ENCODE data around the gene PLEKHA4. TPM values are rescaled to one million over a fixed set of nuclear protein-coding genes. Genes with fewer than 3 reads are reported as not detected.

The PLEKHA4 gene
- total RNA-seq, 1 experiment from 2014 or later, result 14.8 TPM

GRCh38 chr19:48818234-48818820 is 50.1 kb downstream of the PLEKHA4 start (continued):
- TF ChIP-seq STAT6 (CRISPR knock-in tag; conservative IDR thresholded peaks at IDR 0.05; ENCODE audit: low read depth) (no peak), ZNF317 (CRISPR knock-in tag; IDR thresholded peaks at IDR 0.05; ENCODE audit: borderline replicate concordance, low read depth) (no peak), ATF3 (CRISPR knock-in tag; conservative IDR thresholded peaks at IDR 0.05) (no peak), OVOL2 (CRISPR knock-in tag; IDR thresholded peaks at IDR 0.05; ENCODE audit: borderline replicate concordance) (no peak), ZNF281 (CRISPR knock-in tag; IDR thresholded peaks at IDR 0.05) (no peak), PRRX2 (CRISPR knock-in tag; IDR thresholded peaks at IDR 0.05) (no peak), CREB1 (CRISPR knock-in tag; IDR thresholded peaks at IDR 0.05) (no peak), CREM (CRISPR knock-in tag; IDR thresholded peaks at IDR 0.05) (no peak), ATF6 (CRISPR knock-in tag; IDR thresholded peaks at IDR 0.05) (no peak), ATF1 (CRISPR knock-in tag; IDR thresholded peaks at IDR 0.05) (no peak), TCF7 (CRISPR knock-in tag; IDR thresholded peaks at IDR 0.05; ENCODE audit: low read depth) (no peak)
- TF ChIP-seq, protein P1, sequence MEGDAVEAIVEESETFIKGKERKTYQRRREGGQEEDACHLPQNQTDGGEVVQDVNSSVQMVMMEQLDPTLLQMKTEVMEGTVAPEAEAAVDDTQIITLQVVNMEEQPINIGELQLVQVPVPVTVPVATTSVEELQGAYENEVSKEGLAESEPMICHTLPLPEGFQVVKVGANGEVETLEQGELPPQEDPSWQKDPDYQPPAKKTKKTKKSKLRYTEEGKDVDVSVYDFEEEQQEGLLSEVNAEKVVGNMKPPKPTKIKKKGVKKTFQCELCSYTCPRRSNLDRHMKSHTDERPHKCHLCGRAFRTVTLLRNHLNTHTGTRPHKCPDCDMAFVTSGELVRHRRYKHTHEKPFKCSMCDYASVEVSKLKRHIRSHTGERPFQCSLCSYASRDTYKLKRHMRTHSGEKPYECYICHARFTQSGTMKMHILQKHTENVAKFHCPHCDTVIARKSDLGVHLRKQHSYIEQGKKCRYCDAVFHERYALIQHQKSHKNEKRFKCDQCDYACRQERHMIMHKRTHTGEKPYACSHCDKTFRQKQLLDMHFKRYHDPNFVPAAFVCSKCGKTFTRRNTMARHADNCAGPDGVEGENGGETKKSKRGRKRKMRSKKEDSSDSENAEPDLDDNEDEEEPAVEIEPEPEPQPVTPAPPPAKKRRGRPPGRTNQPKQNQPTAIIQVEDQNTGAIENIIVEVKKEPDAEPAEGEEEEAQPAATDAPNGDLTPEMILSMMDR (IDR thresholded peaks at IDR 0.05), result no peak
- TF ChIP-seq, protein P2, sequence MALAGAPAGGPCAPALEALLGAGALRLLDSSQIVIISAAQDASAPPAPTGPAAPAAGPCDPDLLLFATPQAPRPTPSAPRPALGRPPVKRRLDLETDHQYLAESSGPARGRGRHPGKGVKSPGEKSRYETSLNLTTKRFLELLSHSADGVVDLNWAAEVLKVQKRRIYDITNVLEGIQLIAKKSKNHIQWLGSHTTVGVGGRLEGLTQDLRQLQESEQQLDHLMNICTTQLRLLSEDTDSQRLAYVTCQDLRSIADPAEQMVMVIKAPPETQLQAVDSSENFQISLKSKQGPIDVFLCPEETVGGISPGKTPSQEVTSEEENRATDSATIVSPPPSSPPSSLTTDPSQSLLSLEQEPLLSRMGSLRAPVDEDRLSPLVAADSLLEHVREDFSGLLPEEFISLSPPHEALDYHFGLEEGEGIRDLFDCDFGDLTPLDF (CRISPR knock-in tag; IDR thresholded peaks at IDR 0.05), result no peak

DNA sequence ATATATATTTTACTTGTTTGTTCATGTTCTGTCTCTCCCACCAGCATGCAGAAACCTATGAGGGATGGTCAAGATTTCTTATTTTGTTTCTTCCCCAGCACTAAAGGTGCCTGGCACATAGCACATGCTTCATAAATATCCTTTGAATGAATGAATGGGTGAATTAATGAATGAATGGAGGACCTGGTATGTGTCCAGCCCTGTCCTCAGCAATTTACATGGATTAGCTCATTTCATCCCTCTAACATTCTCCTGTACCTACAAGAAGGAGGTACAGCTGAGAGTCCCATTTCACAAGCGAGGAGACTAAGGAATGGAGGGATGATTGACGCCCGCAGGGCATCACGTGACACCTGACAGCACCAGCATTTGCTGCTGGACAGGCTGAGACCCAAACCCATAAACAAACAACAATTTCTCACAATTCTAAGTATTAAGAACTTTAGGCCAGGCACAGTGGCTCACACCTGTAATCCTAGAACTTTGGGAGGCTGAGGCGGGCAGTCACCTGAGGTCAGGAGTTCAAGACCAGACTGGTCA is 50.8 kb downstream of the PLEKHA4 start:
- ChIA-PET CTCF (interaction anchor here (3.6 kb wide), 1 partner anchor 9 kb away, joined by 24 read pairs; no protein-coding TSS in a partner anchor), POLR2A (no interaction called here)
- H3K36me3 Mint-ChIP-seq, result no peaks in the 10 kb centered on the region
- peaks cover 17% of the 10 kb centered on the region for H3K4me1 Mint-ChIP-seq
- DNase-seq (ENCODE audit: low spot score) (no peak), ATAC-seq (no peak)
- no peak for TF ChIP-seq TCF7 (CRISPR knock-in tag; IDR thresholded peaks at IDR 0.05; ENCODE audit: low read depth)
- no peak for TF ChIP-seq IRF1 (CRISPR knock-in tag; IDR thresholded peaks at IDR 0.05)
- no peak for TF ChIP-seq OVOL2 (CRISPR knock-in tag; IDR thresholded peaks at IDR 0.05; ENCODE audit: borderline replicate concordance)
- no peak for TF ChIP-seq ZNF671 (CRISPR knock-in tag; IDR thresholded peaks at IDR 0.05)
- TF ChIP-seq, protein P1 (IDR thresholded peaks at IDR 0.05), result no peak
- TF ChIP-seq, protein P3, sequence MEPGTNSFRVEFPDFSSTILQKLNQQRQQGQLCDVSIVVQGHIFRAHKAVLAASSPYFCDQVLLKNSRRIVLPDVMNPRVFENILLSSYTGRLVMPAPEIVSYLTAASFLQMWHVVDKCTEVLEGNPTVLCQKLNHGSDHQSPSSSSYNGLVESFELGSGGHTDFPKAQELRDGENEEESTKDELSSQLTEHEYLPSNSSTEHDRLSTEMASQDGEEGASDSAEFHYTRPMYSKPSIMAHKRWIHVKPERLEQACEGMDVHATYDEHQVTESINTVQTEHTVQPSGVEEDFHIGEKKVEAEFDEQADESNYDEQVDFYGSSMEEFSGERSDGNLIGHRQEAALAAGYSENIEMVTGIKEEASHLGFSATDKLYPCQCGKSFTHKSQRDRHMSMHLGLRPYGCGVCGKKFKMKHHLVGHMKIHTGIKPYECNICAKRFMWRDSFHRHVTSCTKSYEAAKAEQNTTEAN (CRISPR knock-in tag; IDR thresholded peaks at IDR 0.05), result no peak
- TF ChIP-seq EMX1 (CRISPR knock-in tag; IDR thresholded peaks at IDR 0.05), result no peak
- no peak overlapping the region for H3K4me3 Mint-ChIP-seq
- H3K9me3 Mint-ChIP-seq, result no peaks in the 10 kb centered on the region
- peaks cover 28% of the 10 kb centered on the region for H3K27me3 Mint-ChIP-seq (ENCODE audit: low read depth)
- H3K27ac Mint-ChIP-seq, result no peak overlapping the region

Measured in WTC11 (cell line).